BE2C (cell line): ENCODE data around the gene DAZAP2.
"Not testable (repeated sequence)": the region's sequence is repeated elsewhere in the genome, so short reads cannot be mapped to it uniquely, and the experiment has no call there.

Source experiments
- DNase-seq: peaks from one replicate; pipeline ENCODE4 v3.0.0-alpha.2; 2020
- H3K27me3 ChIP-seq: fragments of 250-450 bp; sonication (Bioruptor Pico); 2 replicates; pipeline ENCODE4 v1.5.1; 2020; ENCODE audit warnings: mild to moderate bottlenecking
- H3K36me3 ChIP-seq: fragments of 250-450 bp; sonication (Bioruptor Pico); 2 replicates; pipeline ENCODE4 v1.5.1; 2020; ENCODE audit warnings: mild to moderate bottlenecking
- H3K4me1 ChIP-seq: fragments of 250-450 bp; sonication (Bioruptor Pico); 2 replicates; pipeline ENCODE4 v1.5.1; 2020
- H3K4me3 ChIP-seq: 2 replicates; pipeline ENCODE4 v1.5.1; 2011; ENCODE audit warnings: low read depth, low read length
- H3K9me3 ChIP-seq: fragments of 250-450 bp; sonication (Bioruptor Pico); 2 replicates; pipeline ENCODE4 v1.5.1; 2020
- CTCF ChIP-seq: IDR thresholded peaks from 2 replicates; pipeline ENCODE4 v1.5.1; 2012; ENCODE audit warnings: mild to moderate bottlenecking, low read depth, low read length

Gene DAZAP2

DNA sequence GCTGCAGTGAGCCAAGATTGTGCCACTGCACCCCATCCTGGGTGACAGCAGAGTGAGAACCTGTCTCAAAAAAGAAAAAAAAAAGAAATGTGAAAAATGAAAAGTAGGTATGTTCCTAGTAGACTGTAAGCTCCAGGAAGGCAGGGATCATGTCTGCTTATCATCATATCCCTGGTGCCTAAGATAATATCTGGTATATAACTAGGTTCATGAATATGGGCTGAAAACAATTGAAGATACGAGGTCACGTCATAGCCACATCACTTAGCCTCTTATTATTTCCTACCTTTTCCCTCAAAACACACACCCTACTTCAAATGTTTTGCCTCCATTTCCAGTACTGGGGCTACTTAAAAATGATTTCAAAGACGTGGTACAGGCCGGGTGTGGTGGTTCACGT lies 23.7 kb upstream of the DAZAP2 start:
- Histone ChIP-seq H3K27me3 (no peaks in the 10 kb centered on the region), H3K9me3 (no peaks in the 10 kb centered on the region), H3K4me1 (peaks cover 5% of the 10 kb centered on the region), H3K36me3 (peaks cover 3% of the 10 kb centered on the region; the same call in 1 of the 2 replicates), H3K4me3 (no peak overlapping the region)
- TF ChIP-seq CTCF, result no peak
- DNase-seq, result no peak

- Histone ChIP-seq H3K4me1 (peaks cover 5% of the 10 kb centered on the region), H3K27me3 (no peaks in the 10 kb centered on the region), H3K4me3 (peak overlapping the region; percentile 76), H3K36me3 (peaks cover 3% of the 10 kb centered on the region; the same call in 1 of the 2 replicates), H3K9me3 (no peaks in the 10 kb centered on the region)
- TF ChIP-seq CTCF, result no peak
- DNase-seq, result no peak
These were observed 22.0 kb upstream of the DAZAP2 start for GRCh38 chr12:51216642-51217041.

GRCh38 chr12:51217133-51217967 lies 21.3 kb upstream of the DAZAP2 start:
- peak; percentile 59 for DNase-seq
- TF ChIP-seq CTCF, result no peak; the same call in 1 of the 2 replicates
- Histone ChIP-seq H3K4me1 (peaks cover 5% of the 10 kb centered on the region), H3K36me3 (peaks cover 3% of the 10 kb centered on the region; the same call in 1 of the 2 replicates), H3K9me3 (no peaks in the 10 kb centered on the region), H3K4me3 (peak overlapping the region; percentile 76), H3K27me3 (no peaks in the 10 kb centered on the region)

DNA sequence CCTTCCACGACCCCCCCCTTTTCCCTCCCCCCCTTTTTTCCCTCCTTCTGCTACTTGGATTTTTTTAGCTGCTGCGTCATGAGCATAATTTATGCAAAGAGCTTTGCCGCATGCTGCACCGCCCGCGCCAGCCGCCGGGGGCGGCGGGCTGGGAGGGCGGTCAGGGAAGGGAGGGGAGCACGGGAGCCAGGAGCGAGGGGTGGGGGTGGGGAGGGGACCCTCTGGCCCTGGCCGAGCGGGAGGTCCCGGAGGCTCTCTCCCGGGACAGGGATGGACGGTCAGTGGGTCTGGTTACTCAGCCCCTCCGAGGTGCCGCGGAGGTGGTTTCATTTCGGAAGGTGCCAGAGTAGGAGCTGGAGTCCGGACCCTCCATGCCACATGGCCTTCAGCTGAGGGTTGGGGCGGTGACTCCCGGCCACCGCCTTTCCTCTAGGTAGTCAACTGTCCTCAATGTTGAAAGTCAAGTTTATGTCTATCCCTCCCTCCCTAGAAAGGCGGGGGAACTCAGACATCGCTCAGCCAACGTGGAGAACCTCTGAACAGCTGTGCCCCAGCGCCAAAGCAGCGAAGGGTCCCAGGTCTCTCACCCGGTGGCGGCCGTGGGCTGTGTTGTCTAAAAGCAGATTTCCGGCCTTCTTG lies 20.5 kb upstream of the DAZAP2 start, which contains the start of gene POU6F1:
TSS of gene POU6F1 (minus strand) at position 95 of the 639 bp plus-strand sequence. CDS start 11,226 bp downstream, outside the sequence.
- TF ChIP-seq CTCF, result peak; percentile 50
- H3K27me3 ChIP-seq, result no peaks in the 10 kb centered on the region
- peaks cover 3% of the 10 kb centered on the region; the same call in 1 of the 2 replicates for H3K36me3 ChIP-seq
- peak within 1 kb of the TSS; percentile 76 for H3K4me3 ChIP-seq
- H3K9me3 ChIP-seq, result no peaks in the 10 kb centered on the region
- H3K4me1 ChIP-seq, result peaks cover 5% of the 10 kb centered on the region
- peak; percentile 85 for DNase-seq

DNA sequence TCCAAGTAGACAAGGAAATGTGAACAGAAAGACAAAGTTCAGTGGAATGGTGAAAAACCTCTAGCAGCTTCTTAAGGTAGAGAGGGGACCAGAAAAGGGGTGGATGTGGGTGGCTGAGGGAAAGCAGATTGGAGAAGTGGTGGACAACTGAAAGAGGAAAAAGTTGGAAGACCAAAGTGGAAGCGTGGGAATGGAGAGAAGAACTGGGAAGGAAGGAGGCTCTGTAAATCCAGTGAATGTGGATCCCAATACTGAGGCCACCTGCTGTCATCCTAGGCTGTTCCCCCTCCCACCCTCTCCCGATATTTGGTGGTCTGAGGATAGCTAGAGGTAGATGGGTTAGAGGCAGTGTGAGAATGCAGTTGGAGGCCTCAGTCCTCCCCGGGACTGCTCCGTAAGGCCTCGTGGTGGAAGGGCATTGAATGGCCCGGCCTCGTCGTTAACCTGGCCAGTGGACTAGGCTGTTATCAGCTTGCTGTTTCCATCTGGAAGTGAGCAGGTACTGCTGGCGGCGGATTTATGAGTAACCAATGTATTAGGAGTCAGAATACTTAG lies 19.9 kb upstream of the DAZAP2 start:
- H3K9me3 ChIP-seq, result no peaks in the 10 kb centered on the region
- H3K4me1 ChIP-seq, result peaks cover 5% of the 10 kb centered on the region
- peaks cover 2% of the 10 kb centered on the region; the same call in 1 of the 2 replicates for H3K36me3 ChIP-seq
- H3K4me3 ChIP-seq, result peak overlapping the region; percentile 76
- DNase-seq, result peak; percentile 38
- H3K27me3 ChIP-seq, result no peaks in the 10 kb centered on the region
- no peak for TF ChIP-seq CTCF

- TF ChIP-seq CTCF, result no peak
- no peaks in the 10 kb centered on the region for H3K27me3 ChIP-seq
- H3K4me3 ChIP-seq, result peak overlapping the region; percentile 76
- DNase-seq, result no peak
- no peaks in the 10 kb centered on the region for H3K9me3 ChIP-seq
- H3K4me1 ChIP-seq, result peaks cover 5% of the 10 kb centered on the region
- H3K36me3 ChIP-seq, result no peaks in the 10 kb centered on the region
These were observed 19.3 kb upstream of the DAZAP2 start for GRCh38 chr12:51219322-51219721.

- not testable (repeated sequence) for H3K27me3 ChIP-seq, H3K4me1 ChIP-seq, H3K4me3 ChIP-seq, H3K9me3 ChIP-seq, DNase-seq, H3K36me3 ChIP-seq
These were observed 18.8 kb upstream of the DAZAP2 start for GRCh38 chr12:51219857-51220256.
